ENCODE results near the gene RNU2-63P. TPM values are rescaled to one million over a fixed set of nuclear protein-coding genes. Genes with fewer than 3 reads are reported as not detected.
"Not testable (repeated sequence)": the region's sequence is repeated elsewhere in the genome, so short reads cannot be mapped to it uniquely, and the experiment has no call there.

The RNU2-63P gene
- total RNA-seq, 4 donors from 2014 or later = not detected

DNA sequence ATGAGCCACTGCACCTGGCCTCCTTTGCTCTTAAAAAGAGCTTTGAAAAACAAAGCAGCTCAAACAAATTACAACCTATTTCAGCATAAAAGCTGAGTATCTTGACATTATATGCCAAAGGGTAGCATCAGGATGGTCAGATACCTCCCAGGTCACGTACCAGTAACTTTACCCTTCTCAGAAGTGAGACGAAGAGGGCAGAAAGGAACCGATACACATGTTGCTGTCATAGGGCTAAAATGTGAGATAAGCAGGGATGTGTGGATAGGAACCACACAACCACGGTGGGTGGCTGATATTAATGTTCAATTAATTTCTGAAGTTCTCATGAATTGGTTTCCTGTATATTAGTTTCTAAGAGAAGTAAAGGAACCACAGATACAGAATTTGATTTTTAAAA is 12.6 kb upstream of the RNU2-63P start:
- H3K36me3 ChIP-seq = peaks cover 0 to 77% (median 4%) of the 10 kb centered on the region in 3 donors
- no peaks in the 10 kb centered on the region for H3K9me3 ChIP-seq
- H3K27ac ChIP-seq = no peak overlapping the region
- 92 to 95% methylated on average over 4 of the region's 4 CpGs for WGBS, 2 donors
- TF ChIP-seq POLR2A (IDR thresholded peaks at IDR 0.05) = no peak
- TF ChIP-seq CTCF (IDR thresholded peaks at IDR 0.05) = no peak
- no peaks in the 10 kb centered on the region for H3K27me3 ChIP-seq
- intact Hi-C loops (cut with DNase I) = no loop called here
- H3K4me1 ChIP-seq = no peaks in the 10 kb centered on the region
- DNase-seq = no peak
- no peak overlapping the region for H3K4me3 ChIP-seq

- Histone ChIP-seq H3K27me3 (no peaks in the 10 kb centered on the region), H3K9me3 (no peaks in the 10 kb centered on the region), H3K27ac (no peak overlapping the region), H3K4me1 (no peaks in the 10 kb centered on the region), H3K36me3 (peaks cover 0 to 66% (median 4%) of the 10 kb centered on the region in 3 donors), H3K4me3 (no peak overlapping the region)
- 76 to 88% methylated on average over 10 of the region's 10 CpGs for WGBS, 2 donors
- no peak for DNase-seq
- TF ChIP-seq POLR2A (IDR thresholded peaks at IDR 0.05) = no peak
- TF ChIP-seq CTCF (IDR thresholded peaks at IDR 0.05) = no peak
- intact Hi-C loops (cut with DNase I) = no loop called here
Measured at GRCh38 chr2:88027697-88028389, 11.5 kb upstream of the RNU2-63P start.

DNA sequence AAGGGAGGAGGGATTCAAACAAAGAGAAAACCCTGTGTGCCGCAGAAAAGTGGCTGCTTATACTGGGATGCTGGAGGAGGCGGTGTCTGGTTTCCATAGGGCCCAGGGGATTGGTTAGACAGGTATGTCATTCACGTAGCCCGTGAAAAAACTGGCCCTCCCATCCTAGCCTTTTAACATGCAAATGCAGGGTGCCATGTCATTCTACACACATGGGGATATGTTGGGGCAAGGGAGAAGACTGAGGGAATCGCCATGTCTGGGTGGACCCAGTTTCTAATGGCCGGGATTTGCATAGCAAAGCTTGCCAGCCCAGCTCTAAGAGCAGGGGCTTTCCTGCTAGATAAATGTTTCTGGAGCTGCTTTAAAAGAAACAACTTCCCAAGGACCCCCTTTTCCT is 8.2 kb upstream of the RNU2-63P start:
- WGBS, 2 donors = 80 to 84% methylated on average over 6 of the region's 6 CpGs
- Histone ChIP-seq H3K27me3 (no peaks in the 10 kb centered on the region), H3K4me1 (no peaks in the 10 kb centered on the region), H3K9me3 (no peaks in the 10 kb centered on the region), H3K36me3 (peaks cover 0 to 32% (median 0%) of the 10 kb centered on the region in 3 donors), H3K4me3 (no peak overlapping the region), H3K27ac (no peak overlapping the region)
- intact Hi-C loops (cut with DNase I) = no loop called here
- TF ChIP-seq POLR2A (IDR thresholded peaks at IDR 0.05) = no peak
- DNase-seq = no peak

GRCh38 chr2:88022669-88022921 is 6.2 kb upstream of the RNU2-63P start:
- 90 to 91% methylated on average over 5 of the region's 5 CpGs for WGBS, 2 donors
- no peak for DNase-seq
- intact Hi-C loops (cut with DNase I) = no loop called here

GRCh38 chr2:88019985-88020384 is 3.6 kb upstream of the RNU2-63P start:
- no peaks in the 10 kb centered on the region for H3K27me3 ChIP-seq
- no peaks in the 10 kb centered on the region for H3K36me3 ChIP-seq
- H3K27ac ChIP-seq = no peak overlapping the region
- H3K9me3 ChIP-seq = no peaks in the 10 kb centered on the region
- no peak for TF ChIP-seq POLR2A (IDR thresholded peaks at IDR 0.05)
- no peak for TF ChIP-seq CTCF (IDR thresholded peaks at IDR 0.05)
- H3K4me1 ChIP-seq = peaks cover 8 to 18% (median 12%) of the 10 kb centered on the region in 3 donors
- 83 to 85% methylated on average over 3 of the region's 3 CpGs for WGBS, 2 donors
- no peak for DNase-seq
- H3K4me3 ChIP-seq = no peak overlapping the region
- intact Hi-C loops (cut with DNase I) = no loop called here

More at GRCh38 chr2:88022669-88022921, 6.2 kb upstream of the RNU2-63P start:
- Histone ChIP-seq H3K27me3 (no peaks in the 10 kb centered on the region), H3K9me3 (no peaks in the 10 kb centered on the region), H3K27ac (no peak overlapping the region), H3K4me3 (no peak overlapping the region), H3K36me3 (peaks cover 0 to 14% (median 0%) of the 10 kb centered on the region in 3 donors), H3K4me1 (peaks cover 1 to 6% (median 2%) of the 10 kb centered on the region in 3 donors)
- no peak for TF ChIP-seq CTCF (IDR thresholded peaks at IDR 0.05)
- no peak for TF ChIP-seq POLR2A (IDR thresholded peaks at IDR 0.05)

DNA sequence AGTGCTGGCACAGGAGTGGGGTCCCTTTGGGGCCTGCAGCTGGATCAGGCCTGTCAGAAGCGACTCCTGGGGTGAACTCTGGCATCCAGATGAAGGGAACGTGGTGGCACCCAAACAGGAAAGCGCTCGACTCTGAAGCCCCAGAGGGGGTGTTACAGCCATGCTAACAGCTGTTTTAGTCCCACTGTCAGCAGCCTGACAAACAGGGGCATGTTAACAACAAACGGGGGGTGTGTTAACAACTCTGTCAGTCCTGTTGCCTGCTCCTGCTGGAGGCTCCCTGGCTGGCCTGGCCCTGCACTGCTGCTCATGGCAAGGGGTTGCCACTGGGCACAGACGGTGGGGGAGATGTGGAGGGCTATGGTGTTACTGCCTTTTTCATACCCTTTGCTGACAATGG is 2.6 kb upstream of the RNU2-63P start:
- no peak for DNase-seq

GRCh38 chr2:88018077-88018805 is 1.9 kb upstream of the RNU2-63P start:
- H3K27me3 ChIP-seq, H3K27ac ChIP-seq: not testable (repeated sequence)
- WGBS, 2 donors = 76 to 77% methylated on average over 11 of the region's 11 CpGs

More for the DNA sequence above, 2.6 kb upstream of the RNU2-63P start:
- no peak overlapping the region for H3K27ac ChIP-seq
- peaks cover 8 to 18% (median 12%) of the 10 kb centered on the region in 3 donors for H3K4me1 ChIP-seq
- no peak overlapping the region for H3K4me3 ChIP-seq
- H3K9me3 ChIP-seq = no peaks in the 10 kb centered on the region
- H3K36me3 ChIP-seq = no peaks in the 10 kb centered on the region
- 95 to 100% methylated on average over 1 to 5 of the region's 6 CpGs for WGBS, 2 donors
- no peaks in the 10 kb centered on the region for H3K27me3 ChIP-seq
- TF ChIP-seq POLR2A (IDR thresholded peaks at IDR 0.05) = no peak
- intact Hi-C loops (cut with DNase I) = no loop called here

GRCh38 chr2:88017780-88018038 is 1.4 kb upstream of the RNU2-63P start:
- Histone ChIP-seq H3K27ac (peak overlapping the region in 1 of 4 donors; percentile 80), H3K4me3 (peak overlapping the region in 2 of 4 donors; percentile 64 to 80), H3K4me1 (peaks cover 8 to 18% (median 12%) of the 10 kb centered on the region in 3 donors)
- H3K27me3 ChIP-seq; H3K9me3 ChIP-seq; intact Hi-C loops (cut with DNase I); DNase-seq; H3K36me3 ChIP-seq: not testable (repeated sequence)
- 57% methylated on average over 1 of the region's 2 CpGs; no CpG with 5 or more reads in 1 of the 2 donors for WGBS, 2 donors

More at GRCh38 chr2:88018077-88018805, 1.9 kb upstream of the RNU2-63P start:
- intact Hi-C loops (cut with DNase I); DNase-seq; H3K36me3 ChIP-seq; H3K9me3 ChIP-seq: not testable (repeated sequence)
- Histone ChIP-seq H3K4me3 (peak overlapping the region in 1 of 4 donors; percentile 80), H3K4me1 (peaks cover 8 to 18% (median 12%) of the 10 kb centered on the region in 3 donors)
